HG02973 (cell line): ENCODE results near the gene PIAS1.

ENCODE experiments used
- ATAC-seq: cut with Tn5 transposase; IDR thresholded peaks from one replicate; pipeline ENCODE4 v1.9.1; 2021; ENCODE audit warnings: moderate library complexity; ENCODE audit not compliant: unreplicated experiment

The PIAS1 gene

DNA sequence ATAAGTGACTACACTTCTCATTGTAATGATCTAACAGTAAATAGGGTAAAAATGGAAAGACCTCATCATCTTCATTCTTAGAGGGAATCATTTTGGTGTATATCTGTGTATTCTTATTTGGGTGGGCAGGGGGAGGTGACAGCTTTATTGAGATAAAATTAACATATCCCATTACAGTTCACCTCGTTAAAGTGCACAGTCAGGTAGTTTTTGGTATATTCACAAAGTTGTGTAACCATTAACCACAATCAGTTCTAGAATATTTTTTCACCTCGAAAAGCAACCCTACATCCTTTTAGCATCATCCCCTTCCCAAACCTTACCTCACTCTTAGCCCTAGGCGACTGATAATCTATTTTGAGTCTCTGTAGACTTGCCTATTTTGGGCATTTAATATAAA, 8.1 kb downstream of the PIAS1 start:
- ATAC-seq = no peak

DNA sequence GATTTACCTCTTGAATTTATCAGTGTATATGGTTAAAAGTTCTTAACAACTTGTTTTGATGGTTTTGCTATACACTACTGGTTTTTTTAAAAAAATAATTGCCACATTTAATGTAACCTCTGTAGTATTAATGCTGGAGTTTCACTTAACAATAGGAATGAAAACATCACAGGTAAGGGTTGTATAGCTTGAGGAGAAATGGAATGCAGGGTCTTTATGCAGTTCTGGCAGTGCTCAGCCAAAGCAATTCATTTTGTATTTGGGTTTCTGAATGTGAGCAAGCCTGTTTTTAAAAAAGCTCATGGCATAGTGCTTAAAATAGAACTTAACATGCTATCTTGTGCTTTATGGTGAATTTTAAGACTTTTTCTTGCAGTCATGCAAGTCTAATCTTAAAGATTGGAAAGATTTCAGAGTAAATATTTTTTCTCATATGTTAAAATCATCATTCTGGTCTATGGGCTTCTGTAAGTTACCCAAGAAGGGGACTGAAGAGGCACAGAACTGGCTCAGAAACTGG, 8.9 kb downstream of the PIAS1 start:
- ATAC-seq = no peak

DNA sequence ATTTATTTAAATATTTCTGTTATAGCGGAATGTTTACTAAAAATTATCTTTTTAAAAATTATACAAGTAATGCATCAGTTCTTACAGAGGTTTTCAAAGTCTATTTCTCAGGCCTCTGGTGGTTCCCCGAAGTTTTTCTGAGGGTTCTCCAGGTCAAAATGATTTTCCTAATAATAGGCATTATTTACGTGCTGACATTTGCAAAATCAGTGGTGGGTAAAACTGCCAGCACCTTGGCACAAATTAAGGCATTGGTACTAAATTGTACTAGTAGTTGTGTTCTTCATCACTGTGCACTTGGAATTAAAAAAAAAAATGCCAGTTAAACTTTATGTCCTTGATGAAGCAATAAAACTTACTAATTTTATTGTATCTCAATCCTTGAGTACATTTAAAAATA, 9.5 kb downstream of the PIAS1 start:
- ATAC-seq = no peak

- no peak for ATAC-seq
Observed at GRCh38 chr15:68073576-68074288, 19.6 kb downstream of the PIAS1 start.

- ATAC-seq = no peak
Observed at GRCh38 chr15:68075764-68076385, 21.8 kb downstream of the PIAS1 start.

- ATAC-seq = no peak
Observed at GRCh38 chr15:68078365-68078764, 24.2 kb downstream of the PIAS1 start.

- no peak for ATAC-seq
Observed at GRCh38 chr15:68080334-68080733, 26.2 kb downstream of the PIAS1 start.

DNA sequence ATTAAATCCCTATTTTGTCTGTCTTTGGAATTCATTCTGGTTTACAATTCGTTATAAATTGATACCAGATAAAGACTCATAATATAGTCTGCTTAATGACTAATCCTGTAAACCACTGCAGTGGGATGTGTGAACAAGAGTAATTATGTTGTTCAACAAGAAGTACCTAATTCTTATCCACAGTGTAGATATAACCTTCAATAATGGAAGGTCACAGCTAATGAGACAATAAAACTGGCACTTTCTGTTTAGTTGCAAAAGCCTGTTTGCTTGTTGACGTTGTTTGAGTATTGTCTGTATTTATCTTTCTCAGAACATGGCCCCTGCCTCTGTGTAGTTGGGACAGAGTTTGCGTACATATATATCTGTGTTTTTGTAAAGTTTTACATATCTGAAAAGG, 26.7 kb downstream of the PIAS1 start:
- no peak for ATAC-seq

GRCh38 chr15:68081869-68082505, 27.9 kb downstream of the PIAS1 start:
- ATAC-seq = no peak

GRCh38 chr15:68082735-68083134, 28.6 kb downstream of the PIAS1 start:
- ATAC-seq = no peak

DNA sequence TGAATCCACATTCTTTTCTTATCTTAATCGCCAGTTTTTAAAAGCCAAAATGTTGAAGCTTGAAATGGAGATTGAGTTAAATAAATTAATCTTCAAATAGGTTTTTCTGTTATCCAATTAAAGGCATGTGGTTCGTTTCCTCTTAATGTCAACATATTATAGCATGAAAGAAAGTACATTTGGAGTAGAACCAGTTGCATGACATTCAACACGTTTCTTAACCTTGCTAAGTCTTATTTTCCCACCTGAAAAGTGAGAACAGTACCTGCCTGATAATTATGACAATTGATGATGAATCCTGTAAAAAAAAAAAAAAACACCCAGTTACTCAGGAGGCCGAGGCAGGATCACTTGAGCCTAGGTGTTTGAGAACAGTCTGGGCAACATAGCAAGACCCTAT, 29.3 kb downstream of the PIAS1 start:
- no peak for ATAC-seq

DNA sequence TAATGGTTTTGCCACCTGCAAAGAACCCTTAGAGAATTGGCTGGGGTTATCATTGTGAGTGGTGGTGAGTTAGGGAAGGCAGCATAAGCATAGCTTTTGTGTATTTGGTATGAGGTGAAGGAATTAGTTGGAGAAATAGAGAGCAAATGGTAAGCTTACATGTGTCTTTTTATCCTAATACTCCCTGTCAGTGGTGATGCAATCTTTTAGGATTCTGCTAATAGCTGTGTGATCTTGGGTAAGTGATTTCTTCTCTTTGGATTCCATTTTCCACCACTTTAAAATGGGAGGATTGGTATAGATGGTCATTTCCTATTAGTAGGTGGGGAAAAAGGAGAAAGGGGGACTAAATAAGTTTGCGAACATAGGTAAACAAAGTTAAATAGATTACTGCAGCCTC, 30.9 kb downstream of the PIAS1 start:
- no peak for ATAC-seq

GRCh38 chr15:68091743-68092142, 37.6 kb downstream of the PIAS1 start:
- no peak for ATAC-seq

- no peak for ATAC-seq
Observed at GRCh38 chr15:68096099-68096498, 42.0 kb downstream of the PIAS1 start.

- no peak for ATAC-seq
Observed at GRCh38 chr15:68097029-68097428, 42.9 kb downstream of the PIAS1 start.

DNA sequence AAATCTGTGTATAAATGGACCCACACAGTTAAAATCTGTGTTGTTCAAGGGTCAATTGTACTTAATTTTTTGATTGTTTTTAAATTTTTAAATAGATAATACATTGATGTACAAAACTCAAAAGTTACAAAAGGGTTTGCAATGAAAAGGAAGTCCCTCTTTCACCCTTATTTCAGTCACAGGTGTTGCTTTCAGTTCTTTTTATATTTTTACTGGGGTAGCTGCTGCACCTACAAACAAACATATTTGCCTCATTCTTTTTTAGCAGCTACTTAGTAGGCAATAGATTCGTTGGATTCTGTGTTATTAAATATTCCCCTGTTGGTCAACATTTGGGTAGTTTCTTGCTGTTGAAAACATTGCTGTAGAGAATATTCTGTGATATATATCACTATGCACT, 44.4 kb downstream of the PIAS1 start:
- ATAC-seq = no peak

DNA sequence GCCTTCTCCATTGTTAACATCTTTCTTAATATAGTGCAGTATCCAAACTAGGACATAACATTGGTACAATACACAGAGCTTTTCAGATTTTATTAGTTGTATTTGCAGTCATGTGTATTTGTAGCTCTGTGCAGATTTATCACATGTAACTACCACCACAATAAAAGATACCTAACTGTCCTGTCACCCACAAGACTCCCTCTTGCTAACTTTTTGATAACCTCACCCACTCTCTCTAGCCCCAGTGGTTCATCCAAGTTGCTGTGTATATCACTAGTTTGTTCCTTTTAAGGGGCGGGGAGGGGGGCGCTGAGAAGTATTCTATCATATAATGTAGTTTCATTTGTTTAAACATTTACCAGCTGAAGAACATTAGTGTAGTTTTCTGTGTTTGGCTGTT, 46.1 kb downstream of the PIAS1 start:
- no peak for ATAC-seq

- ATAC-seq = no peak
Observed at GRCh38 chr15:68103603-68104002, 49.5 kb downstream of the PIAS1 start.

DNA sequence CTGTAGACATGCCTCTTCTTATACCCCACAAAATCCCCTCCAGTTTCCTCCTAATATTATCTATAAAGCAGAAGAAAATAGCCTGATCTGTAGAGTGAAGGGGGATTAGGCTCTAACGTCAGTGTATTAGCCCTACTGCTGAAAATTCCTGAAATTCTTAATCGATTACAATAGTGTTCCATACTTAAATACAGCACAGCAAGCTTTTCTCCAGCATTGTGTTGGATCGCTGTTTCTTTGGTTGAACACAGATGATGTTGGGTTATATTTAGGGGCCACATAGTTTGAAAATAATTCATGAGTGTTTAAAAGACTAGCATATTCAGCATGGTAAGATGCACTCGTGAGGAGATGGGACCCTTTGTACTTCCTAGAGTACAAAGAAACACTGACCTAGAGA, 52.5 kb downstream of the PIAS1 start:
- ATAC-seq = no peak

DNA sequence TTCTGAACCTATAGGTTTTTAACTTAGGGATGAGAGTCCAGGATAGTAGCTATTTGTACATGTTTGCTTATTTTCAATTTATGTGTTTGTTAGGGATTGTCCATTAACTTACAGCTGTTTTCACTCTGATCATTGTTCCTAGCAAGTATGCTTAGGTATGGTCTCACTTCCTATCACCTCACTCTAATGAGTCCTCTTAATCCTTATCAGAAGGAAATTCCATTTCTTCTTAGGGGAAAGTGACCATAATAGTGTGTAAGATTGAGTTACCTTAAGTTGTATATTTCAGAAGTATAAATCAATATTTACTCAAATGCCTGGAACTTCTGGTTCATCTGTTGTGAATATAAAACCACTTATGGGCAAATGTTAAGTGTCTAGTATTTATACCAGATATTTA, 53.0 kb downstream of the PIAS1 start:
- ATAC-seq = no peak

- ATAC-seq = no peak
Observed at GRCh38 chr15:68112706-68113105, 58.6 kb downstream of the PIAS1 start.

- ATAC-seq = no peak
Observed at GRCh38 chr15:68113273-68113672, 59.2 kb downstream of the PIAS1 start.
